Measurements from ENCODE around the gene PIK3R5. TPM values are rescaled to one million over a fixed set of nuclear protein-coding genes. Genes with fewer than 3 reads are reported as not detected.
A peak's percentile ranks its signal among the peaks of the same experiment; 100 is the strongest.

The PIK3R5 gene
- total RNA-seq, 1 donor from 2014 or later: 34.2 TPM

GRCh38 chr17:8951206-8951605, 14.3 kb downstream of the PIK3R5 start:
- TF ChIP-seq CTCF (IDR thresholded peaks at IDR 0.05): no peak
- peaks cover 78% of the 10 kb centered on the region for H3K4me1 Mint-ChIP-seq
- no peaks in the 10 kb centered on the region for H3K9me3 Mint-ChIP-seq
- no peaks in the 10 kb centered on the region for H3K27me3 Mint-ChIP-seq
- intact Hi-C loops (cut with micrococcal nuclease): loop anchor here (5.0 kb wide), 1 partner anchor 34 kb away; no protein-coding TSS in a partner anchor
- DNase-seq: no peak
- no peak overlapping the region for H3K27ac Mint-ChIP-seq
- H3K4me3 Mint-ChIP-seq: no peak overlapping the region
- ChIA-PET CTCF (no interaction called here), POLR2A (interaction anchor here (5.3 kb wide), 1 partner anchor 13 kb away, joined by 83 read pairs; the partner anchor contains the start of gene PIK3R5)
- peaks cover 25% of the 10 kb centered on the region for H3K36me3 Mint-ChIP-seq (ENCODE audit: low read depth)
- no peak for ATAC-seq (ENCODE audit: low read depth)

- H3K27ac Mint-ChIP-seq: peak overlapping the region; percentile 1
- H3K27me3 Mint-ChIP-seq: no peaks in the 10 kb centered on the region
- intact Hi-C loops (cut with micrococcal nuclease): no loop called here
- no peaks in the 10 kb centered on the region for H3K9me3 Mint-ChIP-seq
- ATAC-seq (ENCODE audit: low read depth) (no peak), DNase-seq (no peak)
- ChIA-PET POLR2A (interaction anchor here (0.8 to 3.5 kb wide), 3 partner anchors 9 to 50 kb away, joined by 3 to 14 read pairs (median 3); partner anchors contain the start of gene PIK3R5), CTCF (no interaction called here)
- no peak overlapping the region for H3K4me3 Mint-ChIP-seq
- peaks cover 68% of the 10 kb centered on the region for H3K4me1 Mint-ChIP-seq
- peaks cover 35% of the 10 kb centered on the region for H3K36me3 Mint-ChIP-seq (ENCODE audit: low read depth)
- TF ChIP-seq CTCF (IDR thresholded peaks at IDR 0.05): no peak
These were observed 16.3 kb downstream of the PIK3R5 start for GRCh38 chr17:8949061-8949661.

GRCh38 chr17:8948462-8948861, 17.0 kb downstream of the PIK3R5 start:
- no peak for TF ChIP-seq CTCF (IDR thresholded peaks at IDR 0.05)
- peaks cover 39% of the 10 kb centered on the region for H3K36me3 Mint-ChIP-seq (ENCODE audit: low read depth)
- POLR2A ChIA-PET: interaction anchor here (0.8 to 3.5 kb wide), 4 partner anchors 9 to 49 kb away, joined by 3 to 14 read pairs (median 3); partner anchors contain the start of gene PIK3R5
- CTCF ChIA-PET: no interaction called here
- H3K9me3 Mint-ChIP-seq: peaks cover 2% of the 10 kb centered on the region
- H3K27ac Mint-ChIP-seq: no peak overlapping the region
- H3K27me3 Mint-ChIP-seq: no peaks in the 10 kb centered on the region
- ATAC-seq (ENCODE audit: low read depth): no peak
- DNase-seq: no peak
- H3K4me3 Mint-ChIP-seq: no peak overlapping the region
- peaks cover 65% of the 10 kb centered on the region for H3K4me1 Mint-ChIP-seq
- intact Hi-C loops (cut with micrococcal nuclease): no loop called here

- intact Hi-C loops (cut with micrococcal nuclease): no loop called here
- ATAC-seq (ENCODE audit: low read depth): no peak
- ChIA-PET CTCF (no interaction called here), POLR2A (interaction anchor here (0.8 to 3.5 kb wide), 2 partner anchors 10 to 19 kb away, joined by 3 to 14 read pairs; partner anchors contain the start of gene PIK3R5)
- no peak for DNase-seq
- TF ChIP-seq CTCF (IDR thresholded peaks at IDR 0.05): no peak
- Mint-ChIP-seq H3K4me3 (no peak overlapping the region), H3K36me3 (ENCODE audit: low read depth) (peaks cover 41% of the 10 kb centered on the region), H3K9me3 (peaks cover 2% of the 10 kb centered on the region), H3K27me3 (no peaks in the 10 kb centered on the region), H3K27ac (no peak overlapping the region), H3K4me1 (peaks cover 62% of the 10 kb centered on the region)
These were observed 18.3 kb downstream of the PIK3R5 start for GRCh38 chr17:8947201-8947600.

GRCh38 chr17:8946476-8946875, 19.0 kb downstream of the PIK3R5 start:
- POLR2A ChIA-PET: interaction anchor here (0.8 to 3.5 kb wide), 2 partner anchors 11 to 19 kb away, joined by 3 to 14 read pairs; partner anchors contain the start of gene PIK3R5
- peaks cover 2% of the 10 kb centered on the region for H3K9me3 Mint-ChIP-seq
- ATAC-seq (ENCODE audit: low read depth): no peak
- H3K27ac Mint-ChIP-seq: peak overlapping the region; percentile 36
- H3K36me3 Mint-ChIP-seq (ENCODE audit: low read depth): peaks cover 41% of the 10 kb centered on the region
- H3K4me3 Mint-ChIP-seq: no peak overlapping the region
- DNase-seq: no peak
- CTCF ChIA-PET: no interaction called here
- intact Hi-C loops (cut with micrococcal nuclease): no loop called here
- TF ChIP-seq CTCF (IDR thresholded peaks at IDR 0.05): no peak
- no peaks in the 10 kb centered on the region for H3K27me3 Mint-ChIP-seq
- H3K4me1 Mint-ChIP-seq: peaks cover 62% of the 10 kb centered on the region
